Stimulated activated naive CD4-positive, alpha-beta T cell (primary cell): ENCODE measurements around the gene KLHL22.
"Not testable (repeated sequence)": the region's sequence is repeated elsewhere in the genome, so short reads cannot be mapped to it uniquely, and the experiment has no call there.

Source experiments
- DNase-seq, 6 experiments: peaks; one replicate each; lab custom pipeline; 2025; lab: John Stamatoyannopoulos, UW

KLHL22 gene

DNA sequence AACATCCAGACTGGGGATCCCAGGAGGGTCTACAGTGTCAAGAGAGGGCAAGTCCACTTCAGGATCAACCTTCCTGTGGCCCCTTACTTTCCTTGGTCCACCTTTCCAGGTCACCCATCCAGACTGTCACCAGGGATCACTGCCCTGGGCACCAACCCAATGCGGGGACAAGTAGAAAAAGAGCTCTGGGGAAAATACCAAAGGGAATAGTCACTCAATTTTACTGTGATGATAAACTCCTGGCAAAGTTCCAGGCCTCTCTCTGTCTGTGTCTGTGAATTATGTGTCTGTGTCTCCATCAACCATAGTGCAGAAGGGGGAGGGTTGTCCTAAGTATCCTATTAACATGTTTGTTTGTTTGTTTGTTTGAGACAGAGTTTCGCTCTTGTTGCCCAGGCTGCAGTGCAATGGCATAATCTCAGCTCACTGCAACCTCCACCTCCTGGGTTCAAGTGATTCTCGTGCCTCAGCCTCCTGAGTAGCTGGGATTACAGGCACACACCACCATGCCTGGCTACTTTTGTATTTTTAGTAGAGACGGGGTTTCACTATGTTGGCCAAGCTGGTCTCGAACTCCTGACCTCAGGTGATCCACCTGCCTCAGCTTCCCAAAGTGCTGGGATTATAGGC is 8.8 kb upstream of the KLHL22 start:
- not testable (repeated sequence) for DNase-seq

DNA sequence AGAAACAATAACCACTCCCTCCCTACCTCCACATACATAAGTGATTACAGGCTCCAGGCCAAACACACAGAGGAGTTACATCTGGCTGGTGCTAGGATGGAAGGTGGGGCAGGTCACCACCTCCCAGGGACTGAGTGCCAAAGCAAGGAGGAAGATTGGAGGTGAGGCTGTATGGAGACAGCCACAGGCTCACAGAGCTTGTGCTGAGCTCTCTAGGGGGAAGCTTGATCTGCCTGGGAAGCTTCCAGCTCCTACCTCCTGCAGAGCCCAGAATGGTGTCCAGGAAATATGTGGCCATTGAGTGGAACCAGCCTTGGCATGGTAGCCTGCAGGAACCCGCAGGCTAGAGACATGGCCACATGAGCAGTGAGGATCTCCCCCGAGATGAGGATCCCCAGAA is 8.2 kb upstream of the KLHL22 start:
- no peak for DNase-seq

- DNase-seq = no peak
Observed at GRCh38 chr22:20499769-20500168, 4.2 kb upstream of the KLHL22 start.

- DNase-seq = no peak
Observed at GRCh38 chr22:20498913-20499312, 3.3 kb upstream of the KLHL22 start.

- DNase-seq = no peak
Observed at GRCh38 chr22:20497426-20497825, 1.8 kb upstream of the KLHL22 start.

- peak; percentile 80 to 89 (median 86) for DNase-seq
Observed at GRCh38 chr22:20495861-20496681, 476 bp upstream of the KLHL22 start.

DNA sequence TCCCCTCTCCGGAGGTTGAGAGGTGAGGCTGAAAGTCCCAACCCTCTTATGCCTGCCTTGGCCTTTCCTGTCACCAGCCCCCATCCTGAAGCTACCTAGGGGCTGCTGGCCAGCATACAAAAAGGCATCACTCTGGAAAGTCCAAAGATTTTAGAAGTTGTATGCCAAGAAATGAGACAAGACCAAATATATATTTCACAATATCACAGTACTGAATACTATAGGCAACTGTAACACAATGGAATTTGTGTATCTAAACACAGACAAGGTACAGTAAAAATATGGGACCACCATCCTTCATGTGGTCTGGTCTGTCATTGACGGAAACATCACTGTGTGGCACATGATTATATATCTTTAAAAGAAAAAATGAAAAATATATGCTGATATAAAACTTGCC is 4.2 kb downstream of the KLHL22 start:
- DNase-seq = no peak

GRCh38 chr22:20490941-20491307 is 4.7 kb downstream of the KLHL22 start:
- DNase-seq = no peak

DNA sequence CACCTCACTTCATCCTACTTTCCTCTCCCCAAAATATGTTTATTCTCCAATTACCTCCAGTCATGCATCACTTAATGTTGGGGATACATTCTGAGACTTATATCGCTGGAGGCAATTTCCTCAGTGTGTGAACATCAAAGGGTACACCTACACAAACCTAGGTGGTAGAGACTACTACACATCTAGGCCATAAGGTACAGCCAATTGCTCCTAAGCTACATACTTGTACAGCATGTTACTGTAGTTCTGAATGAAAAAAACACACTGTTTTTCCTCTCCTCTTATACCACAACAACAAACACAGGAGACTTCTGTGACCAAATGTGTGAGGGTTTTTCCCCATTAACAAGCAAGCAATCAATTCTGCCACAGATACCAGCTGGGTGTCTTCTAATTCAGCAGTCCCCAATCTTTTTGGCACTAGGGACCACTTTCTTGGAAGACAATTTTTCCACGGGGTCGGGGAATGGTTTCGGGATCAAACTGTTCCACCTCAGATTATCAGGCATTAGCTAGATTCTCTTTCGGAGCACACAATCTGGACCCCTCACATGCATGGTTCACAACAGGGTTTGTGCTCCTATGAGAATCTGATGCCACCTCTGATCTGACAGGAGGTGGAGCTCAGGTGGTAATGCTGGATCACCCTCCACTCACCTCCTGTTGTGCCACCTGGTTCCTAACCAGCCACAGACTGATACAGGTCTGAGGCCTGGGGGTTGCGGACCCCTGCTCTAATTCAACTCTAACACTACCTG is 5.2 kb downstream of the KLHL22 start:
- DNase-seq = no peak

- no peak for DNase-seq
Observed at GRCh38 chr22:20488946-20489345, 6.6 kb downstream of the KLHL22 start.

- DNase-seq = no peak
Observed at GRCh38 chr22:20487715-20488114, 7.9 kb downstream of the KLHL22 start.

GRCh38 chr22:20486229-20486628 is 9.4 kb downstream of the KLHL22 start:
- DNase-seq = no peak

DNA sequence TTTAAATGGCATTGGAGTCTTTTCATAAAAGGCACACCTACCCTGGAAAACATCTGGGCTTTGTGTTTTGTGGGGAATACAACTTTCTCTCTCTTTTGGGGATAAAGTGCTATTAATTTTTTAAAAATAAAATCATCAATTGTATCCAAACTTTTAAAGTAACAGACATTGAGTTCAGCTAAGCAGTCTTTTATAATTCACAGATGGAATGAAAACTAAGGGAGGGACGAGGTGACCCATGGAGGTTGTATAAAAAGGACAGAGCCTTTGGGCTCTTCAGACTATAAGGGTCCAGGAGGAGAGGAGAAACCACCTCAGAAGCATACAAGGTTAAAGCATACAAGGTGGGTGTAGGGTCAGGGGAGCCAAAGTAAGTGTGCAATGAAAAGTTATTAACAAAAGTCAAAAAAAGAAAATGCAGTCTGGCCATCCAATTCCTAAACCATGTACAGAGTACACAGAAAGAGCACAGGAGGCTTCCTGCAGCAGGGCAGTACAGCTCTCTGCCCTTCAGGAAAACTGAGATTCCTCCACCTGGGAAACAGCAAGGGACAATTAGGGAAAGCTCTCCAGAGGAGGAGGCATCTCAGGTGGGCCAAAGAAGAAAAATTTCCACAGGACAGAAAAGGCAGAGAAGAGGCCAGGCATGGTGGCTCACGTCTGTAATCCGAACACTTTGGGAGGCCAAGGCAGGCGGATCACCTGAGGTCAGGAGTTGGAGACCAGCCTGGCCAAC is 10.5 kb downstream of the KLHL22 start:
- DNase-seq = no peak

DNA sequence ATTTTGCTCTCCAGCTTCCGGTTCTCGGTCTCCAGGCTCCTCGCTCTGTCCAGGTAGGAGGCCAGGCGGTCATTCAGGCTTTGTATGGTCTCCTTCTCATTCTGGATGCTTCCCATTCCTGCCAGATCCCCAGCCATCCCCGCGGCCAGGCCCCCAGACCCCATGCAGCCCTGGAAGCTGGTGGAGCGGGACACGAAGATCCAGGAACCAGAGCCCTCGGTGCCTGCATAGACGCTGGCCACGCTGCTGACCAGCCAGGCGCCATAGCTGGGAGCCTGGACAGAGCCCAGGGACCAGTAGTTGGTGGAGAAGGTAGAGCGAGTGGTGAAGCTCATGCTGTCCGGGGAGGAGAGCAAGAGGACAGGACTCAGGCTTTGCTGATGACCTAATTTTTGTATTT is 11.8 kb downstream of the KLHL22 start:
- no peak for DNase-seq

- not testable (repeated sequence) for DNase-seq
Observed at GRCh38 chr22:20483143-20483506, 12.5 kb downstream of the KLHL22 start.

GRCh38 chr22:20479612-20480196 is 15.9 kb downstream of the KLHL22 start:
- no peak for DNase-seq

DNA sequence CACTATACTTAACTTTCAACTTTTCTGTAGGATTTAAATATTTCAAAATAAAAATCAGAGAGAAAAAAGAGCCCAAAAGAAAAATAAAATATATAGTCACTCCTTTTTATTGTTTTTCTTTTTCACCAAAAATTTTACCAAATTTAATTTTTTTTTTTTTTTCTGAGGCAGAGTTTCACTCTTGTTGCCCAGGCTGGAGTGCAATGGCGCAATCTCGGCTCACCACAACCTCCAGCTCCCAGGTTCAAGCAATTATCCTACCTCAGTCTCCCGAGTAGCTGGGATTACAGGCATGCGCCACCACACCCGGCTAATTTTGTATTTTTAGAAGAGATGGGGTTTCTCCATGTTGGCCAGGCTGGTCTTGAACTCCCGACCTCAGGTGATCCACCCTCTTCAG is 17.5 kb downstream of the KLHL22 start:
- not testable (repeated sequence) for DNase-seq

DNA sequence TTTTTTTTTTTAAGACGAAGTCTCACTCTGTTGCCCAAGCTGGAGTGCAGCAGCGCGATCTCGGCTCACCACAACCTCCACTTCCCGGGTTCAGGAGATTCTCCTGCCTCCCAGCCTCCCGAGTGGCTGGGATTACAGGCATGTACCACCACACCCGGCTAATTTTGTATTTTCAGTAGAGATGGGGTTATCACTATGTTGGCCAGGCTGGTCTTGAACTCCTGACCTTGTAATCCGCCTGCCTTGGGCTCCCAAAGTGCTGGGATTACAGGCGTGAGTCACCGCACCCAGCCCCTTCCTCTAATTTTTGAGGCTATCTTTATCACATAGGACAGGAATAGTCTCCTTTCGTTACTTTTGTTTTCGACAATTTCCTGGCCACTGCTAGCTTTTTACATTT is 20.0 kb downstream of the KLHL22 start:
- DNase-seq = not testable (repeated sequence)

- no peak for DNase-seq
Observed at GRCh38 chr22:20475115-20475436, 20.5 kb downstream of the KLHL22 start.

DNA sequence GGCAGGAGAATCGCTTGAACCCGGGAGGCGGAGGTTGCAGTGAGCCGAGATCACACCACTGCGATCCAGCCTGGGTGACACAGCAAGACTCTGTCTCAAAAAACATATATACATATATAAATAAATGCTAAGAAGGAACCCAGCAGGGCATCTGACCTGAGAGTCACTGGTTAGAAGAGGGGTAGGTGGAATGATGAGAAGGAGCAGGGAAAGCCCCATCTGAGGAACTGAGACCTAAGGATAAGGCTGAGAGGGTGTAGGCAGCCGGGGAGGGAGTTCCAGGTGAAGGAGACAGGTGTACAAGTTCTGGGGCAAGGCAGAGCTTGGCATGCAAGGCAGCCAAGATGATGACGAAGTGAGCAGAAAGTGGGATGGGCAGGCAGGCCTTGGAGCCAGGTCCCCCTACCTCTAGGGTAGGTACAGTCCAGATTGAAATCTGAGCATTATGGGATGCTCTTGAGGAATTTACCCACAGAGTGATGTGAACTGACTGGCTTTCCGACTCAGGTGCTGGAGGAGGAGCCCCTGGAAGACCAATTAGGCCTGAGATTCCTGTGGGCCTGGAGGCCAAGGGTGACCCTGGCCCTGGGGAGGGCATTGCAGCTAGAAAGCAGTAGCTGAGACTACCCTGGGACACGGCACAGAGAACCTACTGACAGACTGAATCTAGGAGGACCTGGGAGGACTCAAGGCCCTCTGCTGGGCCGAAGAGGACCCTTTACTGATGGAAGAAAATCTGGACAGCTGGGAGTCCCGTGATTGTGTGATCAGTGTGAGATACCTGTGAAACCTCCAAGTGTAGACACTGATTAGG is 22.8 kb downstream of the KLHL22 start:
- DNase-seq = no peak

GRCh38 chr22:20471126-20471833 is 24.3 kb downstream of the KLHL22 start:
- no peak for DNase-seq
